Measurements from ENCODE around the gene RABGAP1L. TPM values are rescaled to one million over a fixed set of nuclear protein-coding genes. Genes with fewer than 3 reads are reported as not detected.
"Not testable (repeated sequence)": the region's sequence is repeated elsewhere in the genome, so short reads cannot be mapped to it uniquely, and the experiment has no call there.

Gene RABGAP1L
- total RNA-seq, 1 experiment from 2014 or later, result 18.7 TPM

DNA sequence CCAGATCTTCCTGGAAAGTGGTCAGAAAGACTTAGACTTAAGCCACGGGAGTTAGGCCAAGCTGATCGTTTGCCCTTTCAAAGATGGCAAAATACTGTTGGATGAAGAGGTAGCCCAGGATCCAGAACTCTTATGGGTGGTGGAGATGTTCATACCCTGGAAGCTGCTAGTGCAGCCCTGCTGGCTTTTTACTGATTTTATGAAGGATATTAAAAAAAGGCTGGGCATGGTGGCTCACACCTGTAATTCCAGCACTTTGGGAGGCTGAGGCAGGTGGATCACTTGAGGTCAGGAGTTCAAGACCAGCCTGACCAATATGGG, 864.6 kb downstream of the RABGAP1L start:
- DNase-seq (ENCODE audit: low read depth), result not testable (repeated sequence)

DNA sequence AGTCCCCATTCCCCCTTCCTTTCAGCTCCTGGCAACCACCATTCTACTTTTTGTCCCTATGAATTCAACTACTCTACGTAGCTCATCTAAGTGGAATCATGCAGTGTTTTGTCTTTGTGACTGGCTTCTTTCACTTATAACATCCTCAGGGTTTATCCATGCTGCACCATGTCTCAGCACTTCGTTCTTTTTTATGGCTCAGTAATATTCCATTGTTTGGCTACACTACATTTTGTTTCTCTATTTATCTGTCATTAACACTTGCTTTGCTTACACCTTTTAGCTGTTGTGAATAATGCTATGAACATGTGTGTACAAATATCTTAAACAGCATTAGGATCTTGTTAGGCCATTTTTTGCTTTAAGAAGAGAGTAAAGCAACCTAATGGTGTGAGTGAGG, 865.5 kb downstream of the RABGAP1L start:
- no peak for DNase-seq (ENCODE audit: low read depth)

DNA sequence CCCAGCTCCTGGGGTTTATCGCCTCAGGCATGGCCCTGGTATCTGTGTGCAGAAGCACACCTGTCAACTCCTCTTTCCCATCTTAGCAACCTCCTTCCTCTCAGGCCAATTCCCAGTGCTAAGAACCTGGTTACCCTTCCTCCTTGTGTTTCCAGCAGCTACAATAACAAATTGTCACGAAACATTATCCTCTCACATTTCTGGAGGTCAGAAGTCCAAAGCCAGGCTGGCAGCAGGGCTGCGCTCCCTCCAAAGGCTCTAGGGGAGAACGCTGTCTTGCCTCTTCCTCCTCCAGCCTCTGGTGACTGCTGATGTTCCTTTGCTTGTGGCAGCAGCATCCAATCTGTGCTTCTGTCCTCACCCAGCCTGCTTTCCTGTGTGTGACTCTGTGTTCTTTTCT, 874.6 kb downstream of the RABGAP1L start:
- no peak for DNase-seq (ENCODE audit: low read depth)

DNA sequence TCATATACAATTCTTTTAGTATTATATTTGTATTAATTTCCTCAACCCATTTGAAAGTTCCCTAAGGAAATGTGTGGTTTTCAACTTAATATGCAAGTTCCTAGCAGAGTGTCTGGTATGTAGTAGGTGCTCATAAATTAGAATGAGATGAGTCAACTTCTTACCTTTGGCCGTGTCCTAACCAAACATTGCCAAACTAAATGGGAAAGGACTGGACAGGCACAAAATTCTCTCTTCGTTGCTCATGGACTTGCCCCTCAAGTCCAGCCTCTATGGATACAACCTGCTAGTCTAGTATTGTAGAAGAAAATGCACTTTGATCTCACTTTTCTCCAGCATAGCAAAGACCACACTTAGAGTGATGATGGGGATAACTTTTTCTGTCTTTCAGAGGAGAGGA, 875.5 kb downstream of the RABGAP1L start:
- DNase-seq (ENCODE audit: low read depth), result no peak

DNA sequence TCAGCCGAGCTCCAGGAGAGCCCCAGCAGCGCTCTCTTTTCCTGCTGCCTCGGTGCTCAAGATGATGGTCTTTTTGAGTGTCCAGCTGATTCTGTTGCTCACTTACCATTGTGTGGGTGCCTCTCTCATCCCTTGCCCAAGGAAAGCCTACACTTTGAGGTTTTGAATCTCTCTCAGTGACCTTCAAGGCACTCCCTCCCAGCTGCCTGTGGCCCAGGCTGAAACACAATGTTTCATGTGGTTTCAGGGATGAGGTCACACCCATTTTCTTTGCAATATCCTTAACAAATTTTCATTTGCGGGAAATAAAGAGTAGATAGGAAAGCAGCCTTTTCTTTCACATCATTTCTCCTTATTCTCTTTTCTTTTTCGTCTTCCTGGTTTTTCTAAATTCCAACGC, 876.5 kb downstream of the RABGAP1L start:
- DNase-seq (ENCODE audit: low read depth), result no peak

DNA sequence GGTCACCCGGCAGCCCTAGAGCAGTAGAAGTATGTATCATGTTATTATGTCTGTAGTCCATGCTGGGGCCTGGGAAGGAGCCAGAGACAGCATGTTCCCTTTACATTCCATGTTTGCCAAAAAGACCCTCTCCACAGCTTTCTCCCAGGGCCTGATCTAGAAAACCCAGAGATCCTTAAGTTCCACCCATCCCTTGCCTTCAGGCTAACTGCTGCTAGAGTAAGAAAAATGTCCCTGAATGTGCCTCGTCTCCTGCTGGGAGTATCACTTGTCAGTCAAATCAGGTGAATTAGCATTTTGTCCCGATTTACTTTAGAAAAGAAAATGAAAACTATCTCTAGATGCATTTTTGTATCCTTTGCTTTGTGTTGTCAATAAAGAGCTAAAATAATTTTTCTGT, 877.2 kb downstream of the RABGAP1L start:
- DNase-seq (ENCODE audit: low read depth), result no peak

DNA sequence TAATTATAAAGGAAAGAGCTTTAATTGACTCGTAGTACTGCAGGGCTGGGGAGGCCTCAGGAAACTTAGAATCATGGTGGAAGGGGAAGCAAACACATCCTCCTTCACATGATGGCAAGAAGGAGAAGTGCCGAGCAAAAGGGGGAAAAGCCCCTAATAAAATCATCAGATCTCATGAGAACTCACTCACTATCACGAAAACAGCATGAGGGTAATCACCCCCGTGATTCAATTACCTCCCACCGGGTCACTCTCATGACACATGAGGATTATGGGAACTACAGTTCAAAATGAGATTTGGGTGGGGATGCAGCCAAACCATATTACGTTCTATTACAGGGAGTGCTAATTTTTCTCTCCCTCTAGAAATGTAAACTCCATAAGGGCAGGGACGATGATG, 878.1 kb downstream of the RABGAP1L start:
- DNase-seq (ENCODE audit: low read depth), result no peak

DNA sequence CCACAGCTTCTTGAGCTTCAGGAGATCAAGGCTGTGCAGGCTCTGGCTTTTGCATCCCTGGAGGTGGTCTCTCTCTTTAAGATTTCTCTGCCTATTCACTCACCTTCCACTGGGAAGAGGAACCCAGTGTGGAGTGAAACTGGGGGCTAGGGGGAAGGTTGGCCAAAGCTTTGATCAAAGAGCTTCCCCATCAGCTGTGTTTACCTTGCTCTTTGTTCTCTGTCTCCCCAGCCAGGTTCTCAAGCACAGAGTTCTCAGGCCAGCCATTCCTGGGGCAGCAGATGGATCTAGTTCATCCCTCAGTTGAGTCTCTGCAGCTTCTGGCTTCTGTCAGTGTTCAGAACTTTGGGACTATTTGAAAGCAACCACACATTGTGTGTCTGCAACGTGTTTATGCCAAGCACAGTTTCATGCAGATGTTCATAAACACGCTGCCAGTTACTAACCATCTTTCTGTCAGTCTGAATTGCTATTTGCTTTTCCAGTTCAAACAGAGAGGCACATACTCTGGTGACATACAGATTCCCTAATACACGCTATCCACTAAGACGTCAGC, 881.1 kb downstream of the RABGAP1L start:
- DNase-seq (ENCODE audit: low read depth), result no peak

DNA sequence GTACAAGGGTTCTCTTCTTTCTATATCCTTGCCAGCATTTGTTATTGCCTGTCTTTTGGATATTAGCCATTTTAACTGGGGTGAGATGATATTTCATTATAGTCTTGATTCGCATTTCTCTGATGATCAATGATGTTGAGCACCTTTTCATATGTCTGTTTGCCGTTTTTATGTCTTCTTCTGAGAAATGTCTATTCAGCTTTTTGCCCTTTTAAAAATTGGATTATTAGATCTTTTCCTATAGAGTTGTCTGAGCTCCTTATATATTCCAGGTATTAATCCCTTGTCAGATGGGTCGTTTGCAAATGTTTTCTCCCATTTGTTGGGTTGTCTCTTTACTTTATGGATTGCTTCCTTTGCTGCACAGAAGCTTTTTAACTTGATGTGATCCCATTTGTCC, 883.3 kb downstream of the RABGAP1L start:
- no peak for DNase-seq (ENCODE audit: low read depth)

DNA sequence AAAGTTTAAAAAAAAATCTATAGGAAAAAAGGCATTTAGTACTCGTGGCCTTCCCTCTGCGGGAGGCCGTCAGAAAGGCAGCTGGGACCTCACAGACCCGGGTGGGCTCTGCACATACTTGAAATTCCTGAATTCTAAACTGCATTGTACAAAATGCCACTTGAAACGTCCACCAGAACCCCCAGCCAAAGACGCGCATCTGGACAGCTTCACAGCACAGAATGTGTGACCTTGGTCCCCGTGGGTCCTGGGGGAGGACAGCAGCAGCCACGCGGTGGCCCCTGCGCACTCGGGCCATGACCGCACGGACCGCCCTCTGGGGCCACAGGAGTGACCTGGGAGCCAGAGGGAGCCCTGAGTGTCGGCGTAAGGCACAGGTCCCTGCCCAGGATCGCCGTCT, 884.5 kb downstream of the RABGAP1L start:
- no peak for DNase-seq (ENCODE audit: low read depth)

DNA sequence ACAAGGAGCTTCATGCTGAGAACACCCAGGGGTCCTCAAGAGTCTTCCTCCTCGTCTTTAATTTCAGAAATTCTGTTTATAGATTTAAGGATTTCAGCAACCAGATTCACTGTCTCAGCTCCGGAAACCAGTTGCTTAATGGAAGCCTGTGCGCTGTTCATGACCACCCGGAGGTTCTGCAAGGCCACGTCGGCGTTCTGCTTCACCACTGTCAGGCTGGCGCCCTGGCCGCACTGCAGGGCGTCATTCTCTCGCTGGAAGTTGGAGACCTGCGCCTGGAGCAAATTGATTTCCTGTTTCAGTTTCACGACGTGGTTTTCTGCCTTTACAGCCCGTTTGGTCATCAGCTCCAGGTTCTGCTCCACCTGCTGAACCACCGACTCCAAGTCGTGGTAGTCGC, 885.3 kb downstream of the RABGAP1L start:
- not testable (repeated sequence) for DNase-seq (ENCODE audit: low read depth)

Other genes with a start within 250 kb of the RABGAP1L start
- 0.07 TPM in 1 of 2 replicates, not detected in the other for gene SERPINC1, start 242.2 kb upstream of the RABGAP1L start, total RNA-seq (2014; rRNA removed; shearing (Covaris generic))
- gene RC3H1, start 137.2 kb upstream of the RABGAP1L start, total RNA-seq (2014; rRNA removed; shearing (Covaris generic)), result 10.3 and 13.1 TPM in 2 replicates

All from M059J (cell line).